Measurements from ENCODE around the gene PLB1.

The PLB1 gene

GRCh38 chr2:28594332-28595108, 98.7 kb downstream of the PLB1 start:
- no peak for DNase-seq

GRCh38 chr2:28595323-28595722, 99.5 kb downstream of the PLB1 start:
- no peak for DNase-seq

GRCh38 chr2:28598484-28598883, 102.6 kb downstream of the PLB1 start:
- DNase-seq = no peak

- DNase-seq = no peak
These were observed 104.3 kb downstream of the PLB1 start for GRCh38 chr2:28600181-28600580.

GRCh38 chr2:28601616-28602015, 105.8 kb downstream of the PLB1 start:
- no peak for DNase-seq

- DNase-seq = no peak
These were observed 106.3 kb downstream of the PLB1 start for GRCh38 chr2:28602136-28602660.

GRCh38 chr2:28602751-28603639, 107.1 kb downstream of the PLB1 start:
- no peak for DNase-seq

GRCh38 chr2:28603821-28604220, 108.0 kb downstream of the PLB1 start:
- no peak for DNase-seq

GRCh38 chr2:28604284-28604843, 108.5 kb downstream of the PLB1 start:
- DNase-seq = no peak

- no peak for DNase-seq
These were observed 111.2 kb downstream of the PLB1 start for GRCh38 chr2:28606986-28607441.

GRCh38 chr2:28607730-28608499, 112.1 kb downstream of the PLB1 start:
- no peak for DNase-seq

GRCh38 chr2:28608500-28609424, 112.9 kb downstream of the PLB1 start:
- DNase-seq = no peak

- no peak for DNase-seq
These were observed 114.8 kb downstream of the PLB1 start for GRCh38 chr2:28610583-28611201.

GRCh38 chr2:28612131-28612812, 116.4 kb downstream of the PLB1 start:
- no peak for DNase-seq

- DNase-seq = no peak
These were observed 117.3 kb downstream of the PLB1 start for GRCh38 chr2:28613186-28613585.

- DNase-seq = no peak
These were observed 118.0 kb downstream of the PLB1 start for GRCh38 chr2:28613633-28614501.

GRCh38 chr2:28615706-28616105, 119.8 kb downstream of the PLB1 start:
- no peak for DNase-seq

GRCh38 chr2:28616396-28616999, 120.6 kb downstream of the PLB1 start:
- no peak for DNase-seq

Measured in activated gamma-delta T cell (primary cell).